Caki2 (cell line): ENCODE data around the gene TFAP2B. TPM values are rescaled to one million over a fixed set of nuclear protein-coding genes. Genes with fewer than 3 reads are reported as not detected.

Experiments used
- DNase-seq: peaks from one replicate; pipeline ENCODE4 v3.0.0-alpha.2; 2015; ENCODE audit warnings: low read depth
- in situ Hi-C: cut with HindIII; loops from 2 replicates; pipeline ENCODE4 v1.10.0; 2016; ENCODE audit warnings: low sequenced_read_pairs, low pct_unique_long_range_greater_than_20kb, mixed read lengths
- total RNA-seq: library from RNA; depleted of rRNA; stranded (reverse); fragments of >200 nt; shearing (Covaris generic); gene quantifications from 2 replicates; pipeline ENCODE4 v1.2.3, GENCODE V29; 2014; ENCODE audit warnings: low replicate concordance; rRNA removed

Gene TFAP2B
- total RNA-seq, 1 experiment from 2014 or later: not detected

DNA sequence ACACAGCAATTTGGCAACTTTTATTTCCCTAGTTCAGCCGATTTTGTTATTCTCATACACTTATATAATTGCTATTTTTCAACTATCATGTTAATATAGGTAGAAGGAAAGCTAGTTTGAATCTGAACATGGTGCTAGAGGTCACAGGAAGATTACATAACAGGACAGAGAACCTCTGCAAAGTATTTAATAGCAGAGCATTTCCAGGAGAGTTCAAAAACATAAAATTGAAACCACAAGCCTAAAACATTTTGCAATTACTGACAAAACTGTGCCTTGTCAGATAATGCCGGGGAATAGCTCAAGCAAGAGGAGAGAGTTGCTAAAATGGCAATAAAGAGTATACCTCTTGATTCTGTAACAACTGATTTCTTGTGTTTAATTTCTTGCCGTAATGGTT, 70.8 kb downstream of the TFAP2B start:
- in situ Hi-C loops: no loop called here
- DNase-seq: no peak

DNA sequence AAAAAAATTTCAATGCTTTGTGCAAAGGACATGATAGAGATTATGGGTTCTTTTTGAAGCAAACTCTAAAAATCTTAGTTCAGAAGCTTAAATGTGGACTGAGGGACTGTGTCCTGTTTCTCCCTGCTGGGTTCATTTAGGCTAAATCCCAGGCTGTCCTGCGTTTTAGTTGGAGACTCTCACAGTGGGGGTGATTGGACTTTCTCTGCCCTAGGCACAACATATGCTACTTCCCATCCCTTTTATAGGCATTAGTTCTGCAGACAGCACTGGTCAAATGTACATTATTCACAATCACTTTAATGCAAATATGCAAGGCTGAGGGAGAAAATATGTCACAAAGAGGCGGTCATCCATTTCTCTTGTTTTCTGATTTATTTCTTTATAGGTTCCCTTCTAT, 71.3 kb downstream of the TFAP2B start:
- in situ Hi-C loops: no loop called here
- DNase-seq: no peak

- DNase-seq: no peak
- in situ Hi-C loops: no loop called here
Observed at GRCh38 chr6:50890579-50890978, 71.9 kb downstream of the TFAP2B start.

GRCh38 chr6:50891290-50891689, 72.6 kb downstream of the TFAP2B start:
- DNase-seq: no peak
- in situ Hi-C loops: no loop called here

Other genes with a start within 250 kb of the TFAP2B start
- gene TFAP2D, start 105.3 kb upstream of the TFAP2B start, total RNA-seq: not detected in 2 replicates